OCI-LY3 (cell line): ENCODE measurements around the gene KCNH2.

ENCODE experiments used
- CTCF ChIP-seq: fragments of 200-600, 300-600 bp; sonication (generic); IDR thresholded peaks from 2 replicates; pipeline ENCODE4 v1.5.1; 2014; ENCODE audit warnings: antibody characterized with exemption, low read length, low read depth
- EZH2phosphoT487 ChIP-seq: fragments of 200-600 bp; shearing (Covaris generic); IDR thresholded peaks from 2 replicates; pipeline ENCODE4 v1.6.1; 2018; ENCODE audit warnings: antibody characterized with exemption, mixed run types, low read depth

DNA sequence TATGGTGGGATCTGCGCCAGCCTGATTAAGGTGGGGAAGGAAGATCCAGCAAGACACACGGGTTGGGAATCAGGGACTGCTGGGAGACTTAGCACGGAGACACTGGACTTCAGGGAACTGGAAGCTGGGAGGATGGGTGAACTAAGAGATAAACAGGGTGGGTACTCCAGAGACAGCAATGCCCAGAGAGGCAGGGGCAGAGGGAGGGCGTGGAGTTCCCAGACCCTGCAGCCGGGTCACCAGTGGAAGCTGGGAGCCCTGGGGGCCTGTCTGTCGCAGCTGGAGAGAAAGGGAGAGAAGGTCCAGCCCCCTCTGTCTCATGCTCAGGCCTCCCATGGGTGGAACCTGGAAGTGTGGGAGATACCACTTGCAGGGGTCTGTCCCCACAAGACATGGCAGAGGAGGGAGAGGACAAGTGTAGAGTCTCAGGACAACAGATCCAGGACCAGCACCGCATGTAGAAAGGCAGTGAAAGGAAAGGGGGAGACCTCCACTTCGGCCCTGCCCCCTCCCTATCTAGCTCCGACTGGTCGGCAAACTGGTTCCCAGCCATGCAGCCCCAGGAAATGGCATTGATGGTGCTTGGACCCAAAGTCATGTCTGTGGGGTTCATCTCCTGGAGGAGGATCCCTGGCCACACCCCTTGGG lies 81.4 kb downstream of the KCNH2 start:
- TF ChIP-seq CTCF = no peak
- TF ChIP-seq EZH2phosphoT487 = no peak
